ENCODE data around the gene KANSL2. TPM values are rescaled to one million over a fixed set of nuclear protein-coding genes. Genes with fewer than 3 reads are reported as not detected.

KANSL2 gene
- total and polyA plus RNA-seq, 7 donors = 13.2 to 63.0 (median 28.2) TPM

- no peak overlapping the region for H3K4me3 ChIP-seq
- 95 to 96% methylated on average over 2 of the region's 2 CpGs for WGBS, 2 donors
- H3K9me3 ChIP-seq = no peaks in the 10 kb centered on the region
- TF ChIP-seq EP300 (IDR thresholded peaks at IDR 0.05) (no peak), POLR2AphosphoS5 (IDR thresholded peaks at IDR 0.05) (no peak), CTCF (IDR thresholded peaks at IDR 0.05) (no peak), POLR2A (IDR thresholded peaks at IDR 0.05) (no peak)
- no peak for DNase-seq
- H3K27ac ChIP-seq = no peak overlapping the region
- H3K4me1 ChIP-seq = peaks cover 0 to 12% (median 8%) of the 10 kb centered on the region in 4 donors
- no peaks in the 10 kb centered on the region for H3K27me3 ChIP-seq
- intact Hi-C loops (cut with DNase I) = no loop called here
- H3K36me3 ChIP-seq = peaks cover 25 to 92% (median 44%) of the 10 kb centered on the region in 4 donors
These were observed 13.8 kb upstream of the KANSL2 start for GRCh38 chr12:48695859-48696258.

GRCh38 chr12:48694038-48694437 is 12.0 kb upstream of the KANSL2 start:
- DNase-seq = no peak
- intact Hi-C loops (cut with DNase I) = no loop called here
- H3K4me3 ChIP-seq = no peak overlapping the region
- TF ChIP-seq CTCF (IDR thresholded peaks at IDR 0.05) (no peak), POLR2AphosphoS5 (IDR thresholded peaks at IDR 0.05) (no peak), POLR2A (IDR thresholded peaks at IDR 0.05) (no peak), EP300 (IDR thresholded peaks at IDR 0.05) (no peak)
- H3K36me3 ChIP-seq = peaks cover 19 to 76% (median 40%) of the 10 kb centered on the region in 4 donors
- 96 to 97% methylated on average over 6 of the region's 6 CpGs for WGBS, 2 donors
- H3K27ac ChIP-seq = no peak overlapping the region
- H3K9me3 ChIP-seq = no peaks in the 10 kb centered on the region
- peaks cover 0 to 18% (median 14%) of the 10 kb centered on the region in 4 donors for H3K4me1 ChIP-seq
- H3K27me3 ChIP-seq = no peaks in the 10 kb centered on the region

GRCh38 chr12:48693572-48693971 is 11.5 kb upstream of the KANSL2 start:
- H3K27me3 ChIP-seq = no peaks in the 10 kb centered on the region
- 92 to 94% methylated on average over 6 of the region's 6 CpGs for WGBS, 2 donors
- no peak overlapping the region for H3K27ac ChIP-seq
- H3K4me1 ChIP-seq = peaks cover 0 to 18% (median 14%) of the 10 kb centered on the region in 4 donors
- intact Hi-C loops (cut with DNase I) = no loop called here
- H3K9me3 ChIP-seq = no peaks in the 10 kb centered on the region
- no peak for DNase-seq
- no peak overlapping the region for H3K4me3 ChIP-seq
- no peak for TF ChIP-seq CTCF (IDR thresholded peaks at IDR 0.05)
- no peak for TF ChIP-seq EP300 (IDR thresholded peaks at IDR 0.05)
- no peak for TF ChIP-seq POLR2AphosphoS5 (IDR thresholded peaks at IDR 0.05)
- TF ChIP-seq POLR2A (IDR thresholded peaks at IDR 0.05) = no peak
- peaks cover 19 to 75% (median 38%) of the 10 kb centered on the region in 4 donors for H3K36me3 ChIP-seq

- H3K4me1 ChIP-seq = peaks cover 0 to 18% (median 14%) of the 10 kb centered on the region in 4 donors
- intact Hi-C loops (cut with DNase I) = no loop called here
- no peak for TF ChIP-seq POLR2AphosphoS5 (IDR thresholded peaks at IDR 0.05)
- no peak for TF ChIP-seq EP300 (IDR thresholded peaks at IDR 0.05)
- no peak for TF ChIP-seq CTCF (IDR thresholded peaks at IDR 0.05)
These were observed 9.9 kb upstream of the KANSL2 start for GRCh38 chr12:48691826-48692487.

More at GRCh38 chr12:48691826-48692487, 9.9 kb upstream of the KANSL2 start:
- WGBS, 2 donors = 54 to 74% methylated on average over 2 of the region's 2 CpGs
- H3K36me3 ChIP-seq = peaks cover 19 to 69% (median 30%) of the 10 kb centered on the region in 4 donors
- H3K4me3 ChIP-seq = no peak overlapping the region
- H3K9me3 ChIP-seq = no peaks in the 10 kb centered on the region
- DNase-seq = no peak
- no peaks in the 10 kb centered on the region for H3K27me3 ChIP-seq
- peak overlapping the region in 1 of 4 donors; percentile 62 for H3K27ac ChIP-seq

All from sigmoid colon (tissue), 7 donors.